Measurements from ENCODE around the gene HAO2.

HAO2 gene

GRCh38 chr1:119430486-119430885, 61.9 kb downstream of the HAO2 start:
- Histone ChIP-seq H3K4me1 (no peaks in the 10 kb centered on the region), H3K4me3 (no peak overlapping the region), H3K9me3 (replicated peaks in 1 of 11) (no peaks in the 10 kb centered on the region), H3K4me2 (no peak overlapping the region), H3K27ac (no peak overlapping the region), H4K20me1 (no peaks in the 10 kb centered on the region), H3K27me3 (no peaks in the 10 kb centered on the region), H3K36me3 (no peaks in the 10 kb centered on the region), H3K9ac (no peak overlapping the region)
- TF ChIP-seq Cebpa-rat (IDR thresholded peaks at IDR 0.05) = no peak

GRCh38 chr1:119431836-119432235, 63.3 kb downstream of the HAO2 start:
- Histone ChIP-seq H3K9me3 (replicated peaks in 1 of 11) (no peaks in the 10 kb centered on the region), H3K4me2 (no peak overlapping the region), H3K27ac (no peak overlapping the region), H4K20me1 (no peaks in the 10 kb centered on the region), H3K4me3 (no peak overlapping the region), H3K4me1 (no peaks in the 10 kb centered on the region), H3K9ac (no peak overlapping the region), H3K36me3 (no peaks in the 10 kb centered on the region), H3K27me3 (no peaks in the 10 kb centered on the region)
- TF ChIP-seq Cebpa-rat (IDR thresholded peaks at IDR 0.05) = no peak

- no peaks in the 10 kb centered on the region for H4K20me1 ChIP-seq
- no peaks in the 10 kb centered on the region for H3K9me3 ChIP-seq (replicated peaks in 1 of 11)
- peaks cover 0 to 13% (median 11%) of the 10 kb centered on the region in 10 experiments; a peak in 14 of 20 replicates for H3K4me1 ChIP-seq
- no peaks in the 10 kb centered on the region for H3K36me3 ChIP-seq
- no peak overlapping the region for H3K9ac ChIP-seq
- no peak for TF ChIP-seq Cebpa-rat (IDR thresholded peaks at IDR 0.05)
- no peak overlapping the region for H3K27ac ChIP-seq
- no peak overlapping the region; a peak in 1 of 22 replicates for H3K4me2 ChIP-seq
- no peaks in the 10 kb centered on the region for H3K27me3 ChIP-seq
- H3K4me3 ChIP-seq = no peak overlapping the region
Measured at GRCh38 chr1:119435052-119435451, 66.5 kb downstream of the HAO2 start.

GRCh38 chr1:119438761-119439160, 70.2 kb downstream of the HAO2 start:
- TF ChIP-seq Cebpa-rat (IDR thresholded peaks at IDR 0.05) = no peak
- H4K20me1 ChIP-seq = no peaks in the 10 kb centered on the region
- H3K27ac ChIP-seq = no peak overlapping the region
- no peak overlapping the region for H3K4me3 ChIP-seq
- no peaks in the 10 kb centered on the region for H3K9me3 ChIP-seq (replicated peaks in 1 of 11)
- H3K36me3 ChIP-seq = no peaks in the 10 kb centered on the region
- H3K4me1 ChIP-seq = peaks cover 0 to 13% (median 11%) of the 10 kb centered on the region in 10 experiments; a peak in 14 of 20 replicates
- no peak overlapping the region for H3K9ac ChIP-seq
- no peaks in the 10 kb centered on the region for H3K27me3 ChIP-seq
- peak overlapping the region in 7 of 11 experiments; percentile 43 to 72 (median 57); a peak in 14 of 22 replicates for H3K4me2 ChIP-seq

- Histone ChIP-seq H3K27ac (no peak overlapping the region), H3K9ac (no peak overlapping the region), H3K36me3 (no peaks in the 10 kb centered on the region), H3K4me3 (no peak overlapping the region), H3K4me1 (peaks cover 0 to 13% (median 11%) of the 10 kb centered on the region in 10 experiments; a peak in 14 of 20 replicates), H3K27me3 (no peaks in the 10 kb centered on the region), H3K4me2 (no peak overlapping the region), H3K9me3 (replicated peaks in 1 of 11) (no peaks in the 10 kb centered on the region), H4K20me1 (no peaks in the 10 kb centered on the region)
- no peak for TF ChIP-seq Cebpa-rat (IDR thresholded peaks at IDR 0.05)
Measured at GRCh38 chr1:119440721-119441307, 72.2 kb downstream of the HAO2 start.

DNA sequence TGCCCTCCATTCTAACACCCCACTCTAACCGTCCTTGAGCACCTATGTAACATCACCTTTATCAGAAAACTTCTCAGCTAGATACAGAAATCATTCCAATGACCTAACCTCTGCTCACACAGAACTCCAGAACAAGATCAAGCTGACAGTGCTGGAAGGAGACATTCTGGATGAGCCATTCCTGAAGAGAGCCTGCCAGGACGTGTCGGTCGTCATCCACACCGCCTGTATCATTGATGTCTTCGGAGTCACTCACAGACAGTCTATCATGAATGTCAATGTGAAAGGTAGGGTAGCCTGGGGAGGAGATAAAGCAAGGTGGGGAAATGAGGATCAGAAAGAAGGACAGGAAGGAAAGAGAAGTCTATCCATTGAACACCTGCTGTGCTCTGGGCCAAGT, 74.2 kb downstream of the HAO2 start:
- Histone ChIP-seq H4K20me1 (no peaks in the 10 kb centered on the region), H3K27ac (no peak overlapping the region), H3K4me1 (peaks cover 0 to 13% (median 11%) of the 10 kb centered on the region in 10 experiments; a peak in 14 of 20 replicates), H3K36me3 (no peaks in the 10 kb centered on the region), H3K4me2 (no peak overlapping the region), H3K9ac (no peak overlapping the region), H3K9me3 (replicated peaks in 1 of 11) (no peaks in the 10 kb centered on the region), H3K4me3 (no peak overlapping the region), H3K27me3 (no peaks in the 10 kb centered on the region)
- no peak for TF ChIP-seq Cebpa-rat (IDR thresholded peaks at IDR 0.05)

All from BLaER1 treated with 17β-estradiol and CSF1 and Interleukin-3, amounts not matched to agents 10 nM and 100 nM (cell line).